ENCODE results near the gene CPVL.

DNA sequence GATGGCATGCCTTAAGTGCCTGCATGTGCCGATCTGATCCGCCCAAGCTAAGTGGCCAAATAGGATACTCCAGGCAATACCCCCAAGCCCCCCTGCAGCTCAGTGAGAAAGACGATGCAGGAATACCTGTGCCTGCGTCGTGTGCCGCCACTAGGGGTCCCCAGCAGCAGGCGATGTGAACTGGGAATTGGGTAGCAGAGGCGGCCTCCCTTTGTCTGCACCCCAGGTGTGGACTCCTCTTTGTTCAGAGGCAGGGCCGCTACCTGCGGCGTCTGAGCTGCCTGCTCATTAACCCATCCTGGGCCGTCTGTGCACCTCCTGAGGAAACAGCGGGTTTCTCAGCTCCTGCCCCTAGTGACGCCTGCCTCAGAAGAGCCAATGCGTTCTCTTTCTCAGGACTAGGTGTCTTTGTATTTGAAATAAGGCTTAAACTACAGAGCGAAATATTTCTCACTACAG lies 43.4 kb upstream of the CPVL start:
- TF ChIP-seq, protein P1, sequence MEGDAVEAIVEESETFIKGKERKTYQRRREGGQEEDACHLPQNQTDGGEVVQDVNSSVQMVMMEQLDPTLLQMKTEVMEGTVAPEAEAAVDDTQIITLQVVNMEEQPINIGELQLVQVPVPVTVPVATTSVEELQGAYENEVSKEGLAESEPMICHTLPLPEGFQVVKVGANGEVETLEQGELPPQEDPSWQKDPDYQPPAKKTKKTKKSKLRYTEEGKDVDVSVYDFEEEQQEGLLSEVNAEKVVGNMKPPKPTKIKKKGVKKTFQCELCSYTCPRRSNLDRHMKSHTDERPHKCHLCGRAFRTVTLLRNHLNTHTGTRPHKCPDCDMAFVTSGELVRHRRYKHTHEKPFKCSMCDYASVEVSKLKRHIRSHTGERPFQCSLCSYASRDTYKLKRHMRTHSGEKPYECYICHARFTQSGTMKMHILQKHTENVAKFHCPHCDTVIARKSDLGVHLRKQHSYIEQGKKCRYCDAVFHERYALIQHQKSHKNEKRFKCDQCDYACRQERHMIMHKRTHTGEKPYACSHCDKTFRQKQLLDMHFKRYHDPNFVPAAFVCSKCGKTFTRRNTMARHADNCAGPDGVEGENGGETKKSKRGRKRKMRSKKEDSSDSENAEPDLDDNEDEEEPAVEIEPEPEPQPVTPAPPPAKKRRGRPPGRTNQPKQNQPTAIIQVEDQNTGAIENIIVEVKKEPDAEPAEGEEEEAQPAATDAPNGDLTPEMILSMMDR (IDR thresholded peaks at IDR 0.05), result peak; percentile 75
- TF ChIP-seq EZH2 (IDR thresholded peaks at IDR 0.05; ENCODE audit: borderline replicate concordance, insufficient read depth, low read depth, low read length, poor library complexity, severe bottlenecking), result no peak

All from B cell (primary cell).